Stimulated activated CD4-positive, alpha-beta T cell treated with anti-CD3 and anti-CD28 coated beads, Interleukin-12 subunit alpha, Interleukin-12 subunit beta, amount 100 ng/mL, for 4 hours (primary cell): Measurements from ENCODE around the gene AQP3.
"Not testable (repeated sequence)": the region's sequence is repeated elsewhere in the genome, so short reads cannot be mapped to it uniquely, and the experiment has no call there.

ENCODE experiments used
- DNase-seq: peaks from one replicate; pipeline ENCODE4 v3.0.0-alpha.2; 2020

Gene AQP3

GRCh38 chr9:33407061-33407460 is 40.3 kb downstream of the AQP3 start:
- no peak for DNase-seq

- DNase-seq = no peak
Measured at GRCh38 chr9:33404788-33405362, 42.5 kb downstream of the AQP3 start.

GRCh38 chr9:33403941-33404787 is 43.2 kb downstream of the AQP3 start:
- no peak for DNase-seq

GRCh38 chr9:33402371-33402770 is 45.0 kb downstream of the AQP3 start, which contains the start of gene AQP7:
Gene AQP7 (minus strand): TSS chr9:33402568. CDS start chr9:33401262, 1,306 bp downstream.
- DNase-seq = not testable (repeated sequence)

GRCh38 chr9:33401809-33402208 is 45.6 kb downstream of the AQP3 start:
- not testable (repeated sequence) for DNase-seq

- DNase-seq = not testable (repeated sequence)
Measured at GRCh38 chr9:33399047-33399446, 48.3 kb downstream of the AQP3 start.

- not testable (repeated sequence) for DNase-seq
Measured at GRCh38 chr9:33397801-33398200, 49.6 kb downstream of the AQP3 start.

- not testable (repeated sequence) for DNase-seq
Measured at GRCh38 chr9:33395159-33395879, 52.1 kb downstream of the AQP3 start.

GRCh38 chr9:33393986-33394385 is 53.4 kb downstream of the AQP3 start:
- DNase-seq = not testable (repeated sequence)

- no peak for DNase-seq
Measured at GRCh38 chr9:33393581-33393980, 53.8 kb downstream of the AQP3 start.

- DNase-seq = not testable (repeated sequence)
Measured at GRCh38 chr9:33392591-33393021, 54.8 kb downstream of the AQP3 start.
